ENCODE data around the gene DDR2.
"Not testable (repeated sequence)": the region's sequence is repeated elsewhere in the genome, so short reads cannot be mapped to it uniquely, and the experiment has no call there.

The DDR2 gene

GRCh38 chr1:162756523-162756922 lies 124.3 kb downstream of the DDR2 start:
- H3K27ac ChIP-seq = peak overlapping the region in 1 of 2 donors; percentile 3
- no peak overlapping the region for H3K4me3 ChIP-seq
- TF ChIP-seq CTCF (IDR thresholded peaks at IDR 0.05) = no peak
- no peak for DNase-seq (ENCODE audit: low spot score)

GRCh38 chr1:162757476-162757875 lies 125.2 kb downstream of the DDR2 start:
- no peak for TF ChIP-seq CTCF (IDR thresholded peaks at IDR 0.05)
- Histone ChIP-seq H3K27ac (no peak overlapping the region), H3K4me3 (no peak overlapping the region)
- no peak for DNase-seq (ENCODE audit: low spot score)

- Histone ChIP-seq H3K27ac (no peak overlapping the region), H3K4me3 (no peak overlapping the region)
- no peak for TF ChIP-seq CTCF (IDR thresholded peaks at IDR 0.05)
- DNase-seq (ENCODE audit: low spot score) = no peak
Observed at GRCh38 chr1:162765788-162766187, 133.5 kb downstream of the DDR2 start.

- no peak for DNase-seq (ENCODE audit: low spot score)
- TF ChIP-seq CTCF (IDR thresholded peaks at IDR 0.05) = no peak
- Histone ChIP-seq H3K4me3 (no peak overlapping the region), H3K27ac (peak overlapping the region in 1 of 2 donors; percentile 75)
Observed at GRCh38 chr1:162772571-162773154, 140.4 kb downstream of the DDR2 start.

GRCh38 chr1:162774007-162774406 lies 141.7 kb downstream of the DDR2 start:
- Histone ChIP-seq H3K27ac (no peak overlapping the region), H3K4me3 (no peak overlapping the region)
- no peak for DNase-seq (ENCODE audit: low spot score)
- no peak for TF ChIP-seq CTCF (IDR thresholded peaks at IDR 0.05)

GRCh38 chr1:162779043-162779442 lies 146.8 kb downstream of the DDR2 start:
- no peak for TF ChIP-seq CTCF (IDR thresholded peaks at IDR 0.05)
- Histone ChIP-seq H3K4me3 (no peak overlapping the region), H3K27ac (no peak overlapping the region)
- no peak for DNase-seq (ENCODE audit: low spot score)

- no peak overlapping the region for H3K27ac ChIP-seq
- DNase-seq (ENCODE audit: low spot score) = no peak
- no peak overlapping the region for H3K4me3 ChIP-seq
- TF ChIP-seq CTCF (IDR thresholded peaks at IDR 0.05) = no peak
Observed at GRCh38 chr1:162782671-162783070, 150.4 kb downstream of the DDR2 start.

- not testable (repeated sequence) for H3K4me3 ChIP-seq; DNase-seq (ENCODE audit: low spot score)
- peak overlapping the region in 1 of 2 donors; percentile 28 for H3K27ac ChIP-seq
Observed at GRCh38 chr1:162784926-162785325, 152.7 kb downstream of the DDR2 start.

GRCh38 chr1:162788783-162789182 lies 156.5 kb downstream of the DDR2 start:
- H3K4me3 ChIP-seq; DNase-seq (ENCODE audit: low spot score); H3K27ac ChIP-seq: not testable (repeated sequence)

- H3K4me3 ChIP-seq = peak within 1 kb of the TSS; percentile 70
- peak; percentile 85 for DNase-seq (ENCODE audit: low spot score)
- H3K27ac ChIP-seq = peak within 1 kb of the TSS; percentile 73 to 91
Observed at GRCh38 chr1:162790303-162790984, 158.2 kb downstream of the DDR2 start, which contains the start of gene HSD17B7. HSD17B7 (plus strand) TSS chr1:162790702; CDS start chr1:162790801, 99 bp downstream.

Measured in coronary artery (tissue), 2 donors.